Measurements from ENCODE around the gene RSRC2.
A peak's percentile ranks its signal among the peaks of the same experiment; 100 is the strongest.
"Not testable (repeated sequence)": the region's sequence is repeated elsewhere in the genome, so short reads cannot be mapped to it uniquely, and the experiment has no call there.

RSRC2 gene

GRCh38 chr12:122517877-122518276, 8.9 kb downstream of the RSRC2 start:
- DNase-seq (ENCODE audit: low spot score) = no peak

- no peak for DNase-seq (ENCODE audit: low spot score)
These were observed 10.0 kb downstream of the RSRC2 start for GRCh38 chr12:122516544-122517361.

GRCh38 chr12:122515275-122515674, 11.5 kb downstream of the RSRC2 start:
- DNase-seq (ENCODE audit: low spot score) = no peak

- no peak for DNase-seq (ENCODE audit: low spot score)
These were observed 13.1 kb downstream of the RSRC2 start for GRCh38 chr12:122513660-122514059.

GRCh38 chr12:122513028-122513427, 13.7 kb downstream of the RSRC2 start:
- DNase-seq (ENCODE audit: low spot score) = not testable (repeated sequence)

GRCh38 chr12:122508163-122508562, 18.6 kb downstream of the RSRC2 start:
- no peak for DNase-seq (ENCODE audit: low spot score)

GRCh38 chr12:122506393-122506938, 20.3 kb downstream of the RSRC2 start:
- DNase-seq (ENCODE audit: low spot score) = no peak

- no peak for DNase-seq (ENCODE audit: low spot score)
These were observed 21.2 kb downstream of the RSRC2 start for GRCh38 chr12:122505419-122506051.

- DNase-seq (ENCODE audit: low spot score) = no peak
These were observed 22.7 kb downstream of the RSRC2 start for GRCh38 chr12:122503783-122504590.

- no peak for DNase-seq (ENCODE audit: low spot score)
These were observed 23.5 kb downstream of the RSRC2 start for GRCh38 chr12:122503147-122503751.

- DNase-seq (ENCODE audit: low spot score) = peak; percentile 24
These were observed 25.2 kb downstream of the RSRC2 start for GRCh38 chr12:122501489-122501989.

GRCh38 chr12:122500685-122501488, 25.8 kb downstream of the RSRC2 start, which contains the start of gene ZCCHC8:
Gene ZCCHC8 (minus strand): TSS chr12:122500932. CDS start chr12:122500840, 92 bp downstream.
- peak; percentile 99 for DNase-seq (ENCODE audit: low spot score)

GRCh38 chr12:122499991-122500684, 26.6 kb downstream of the RSRC2 start:
- peak; percentile 52 for DNase-seq (ENCODE audit: low spot score)

GRCh38 chr12:122495258-122495657, 31.5 kb downstream of the RSRC2 start:
- DNase-seq (ENCODE audit: low spot score) = no peak

GRCh38 chr12:122493222-122493621, 33.5 kb downstream of the RSRC2 start:
- DNase-seq (ENCODE audit: low spot score) = not testable (repeated sequence)

- no peak for DNase-seq (ENCODE audit: low spot score)
These were observed 34.7 kb downstream of the RSRC2 start for GRCh38 chr12:122491991-122492390.

GRCh38 chr12:122489038-122489437, 37.7 kb downstream of the RSRC2 start:
- DNase-seq (ENCODE audit: low spot score) = no peak

- DNase-seq (ENCODE audit: low spot score) = not testable (repeated sequence)
These were observed 38.9 kb downstream of the RSRC2 start for GRCh38 chr12:122487807-122488206.

GRCh38 chr12:122486805-122487426, 39.8 kb downstream of the RSRC2 start:
- DNase-seq (ENCODE audit: low spot score) = no peak

GRCh38 chr12:122486360-122486759, 40.4 kb downstream of the RSRC2 start:
- DNase-seq (ENCODE audit: low spot score) = not testable (repeated sequence)
